D721Med (cell line): ENCODE data around the gene INPP4A.

Source experiments
- DNase-seq: peaks from one replicate; pipeline ENCODE4 v3.0.0; 2011; ENCODE audit warnings: low spot score; ENCODE audit not compliant: insufficient read length
- FAIRE-seq: peaks from 2 replicates; lab custom pipeline; 2011; peaks lifted over from hg19 to GRCh38; lab: Jason Lieb, UNC
- TF ChIP-seq, protein P1 (sequence below): IDR thresholded peaks from 2 replicates; pipeline ENCODE4 v1.5.1; 2012; ENCODE audit warnings: mild to moderate bottlenecking, control low read depth; ENCODE audit not compliant: insufficient read depth; ENCODE audit errors: missing control alignments

The INPP4A gene

DNA sequence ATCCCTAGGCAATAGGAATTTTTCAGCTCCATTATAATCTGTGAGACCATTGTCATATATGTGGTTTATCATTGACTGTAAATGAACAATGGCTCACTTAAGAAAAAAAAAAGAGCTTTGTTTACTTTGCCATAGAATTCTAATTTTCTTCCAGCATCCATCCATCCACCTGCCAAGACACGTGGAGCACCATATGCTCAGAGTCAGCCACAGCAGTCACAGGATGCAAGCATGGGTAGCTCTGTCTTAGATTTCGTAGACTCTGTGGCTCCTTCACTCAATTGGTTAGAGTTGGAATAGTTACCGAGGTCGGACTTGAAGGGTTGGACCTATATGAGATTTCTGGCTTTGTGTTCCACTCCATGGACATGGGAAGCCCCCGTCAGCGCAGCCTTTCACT is 88.1 kb downstream of the INPP4A start:
- TF ChIP-seq, protein P1, sequence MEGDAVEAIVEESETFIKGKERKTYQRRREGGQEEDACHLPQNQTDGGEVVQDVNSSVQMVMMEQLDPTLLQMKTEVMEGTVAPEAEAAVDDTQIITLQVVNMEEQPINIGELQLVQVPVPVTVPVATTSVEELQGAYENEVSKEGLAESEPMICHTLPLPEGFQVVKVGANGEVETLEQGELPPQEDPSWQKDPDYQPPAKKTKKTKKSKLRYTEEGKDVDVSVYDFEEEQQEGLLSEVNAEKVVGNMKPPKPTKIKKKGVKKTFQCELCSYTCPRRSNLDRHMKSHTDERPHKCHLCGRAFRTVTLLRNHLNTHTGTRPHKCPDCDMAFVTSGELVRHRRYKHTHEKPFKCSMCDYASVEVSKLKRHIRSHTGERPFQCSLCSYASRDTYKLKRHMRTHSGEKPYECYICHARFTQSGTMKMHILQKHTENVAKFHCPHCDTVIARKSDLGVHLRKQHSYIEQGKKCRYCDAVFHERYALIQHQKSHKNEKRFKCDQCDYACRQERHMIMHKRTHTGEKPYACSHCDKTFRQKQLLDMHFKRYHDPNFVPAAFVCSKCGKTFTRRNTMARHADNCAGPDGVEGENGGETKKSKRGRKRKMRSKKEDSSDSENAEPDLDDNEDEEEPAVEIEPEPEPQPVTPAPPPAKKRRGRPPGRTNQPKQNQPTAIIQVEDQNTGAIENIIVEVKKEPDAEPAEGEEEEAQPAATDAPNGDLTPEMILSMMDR, result no peak
- DNase-seq (no peak), FAIRE-seq (no peak)

DNA sequence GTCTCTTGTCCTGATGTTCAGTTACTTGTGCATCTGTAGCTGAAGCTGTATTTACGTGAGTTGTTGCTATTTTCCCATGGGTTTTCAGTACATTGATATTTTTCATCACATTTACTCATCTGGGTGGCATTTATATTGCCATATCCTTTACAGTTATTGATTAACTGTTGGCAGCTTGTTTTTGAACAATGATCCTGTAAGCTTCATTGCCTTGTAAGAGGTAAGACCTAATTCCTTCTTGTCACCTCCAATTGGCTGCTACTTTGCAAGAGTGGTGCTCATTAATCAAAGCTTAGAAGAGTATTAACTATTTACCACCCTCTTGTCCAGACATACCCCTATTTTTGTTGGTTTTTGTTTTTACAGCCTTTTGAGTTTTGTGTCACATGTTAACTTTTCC is 88.9 kb downstream of the INPP4A start:
- DNase-seq, result no peak
- TF ChIP-seq, protein P1, result no peak
- FAIRE-seq, result no peak

DNA sequence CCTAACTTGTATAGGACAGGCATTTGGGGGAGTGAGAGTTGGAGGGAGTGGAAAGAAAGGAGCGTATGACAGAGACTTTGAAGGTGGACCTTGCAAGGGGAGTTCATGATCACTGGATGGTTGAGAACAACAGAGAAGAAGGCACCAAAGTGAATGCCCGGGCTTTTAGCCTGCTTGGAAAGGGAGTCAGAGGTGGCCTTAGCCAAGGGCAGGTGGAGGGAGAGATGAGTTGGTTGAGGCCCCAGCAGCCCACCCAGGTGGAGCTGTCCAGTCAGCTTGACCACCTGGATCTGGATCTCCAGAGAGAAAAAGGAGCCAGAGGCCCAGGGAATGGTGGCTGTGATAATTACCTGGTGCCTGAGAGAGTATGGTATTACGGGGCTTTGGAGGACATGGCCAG is 90.1 kb downstream of the INPP4A start:
- no peak for DNase-seq
- TF ChIP-seq, protein P1, result no peak
- no peak for FAIRE-seq

DNA sequence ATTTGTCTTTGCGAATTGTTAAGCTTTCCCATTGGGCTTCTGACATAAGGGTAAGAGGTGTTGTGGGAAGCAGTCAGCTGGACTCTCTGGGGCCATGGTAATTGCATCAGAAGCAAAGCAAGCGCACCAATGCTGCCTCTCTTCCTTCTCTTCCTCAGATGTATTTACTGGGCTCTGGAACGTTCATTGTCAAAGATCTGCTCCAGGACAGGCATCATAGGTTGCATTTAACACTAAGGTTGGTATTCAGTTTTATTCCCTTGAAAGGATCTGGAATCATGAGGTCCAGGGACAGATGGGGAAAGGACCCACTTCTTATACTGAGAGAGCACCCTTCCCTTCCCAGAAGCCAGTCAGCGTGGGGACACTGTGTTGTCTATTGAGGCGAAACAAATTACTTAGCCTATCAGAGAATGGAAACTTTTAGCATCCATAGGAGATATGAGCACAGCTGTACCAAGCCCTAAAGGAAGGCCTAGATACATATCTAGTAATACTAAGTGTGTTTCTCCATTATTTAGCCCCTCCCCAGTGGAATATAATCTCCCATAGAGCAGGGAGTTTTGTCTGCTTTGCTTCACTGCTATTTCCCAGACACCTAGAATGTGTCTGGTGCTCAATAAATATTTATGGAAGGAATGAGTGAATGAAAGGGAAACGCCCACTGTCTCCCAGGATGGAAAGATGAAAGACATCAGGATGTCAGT is 91.5 kb downstream of the INPP4A start:
- no peak for DNase-seq
- TF ChIP-seq, protein P1, result no peak
- no peak for FAIRE-seq

DNA sequence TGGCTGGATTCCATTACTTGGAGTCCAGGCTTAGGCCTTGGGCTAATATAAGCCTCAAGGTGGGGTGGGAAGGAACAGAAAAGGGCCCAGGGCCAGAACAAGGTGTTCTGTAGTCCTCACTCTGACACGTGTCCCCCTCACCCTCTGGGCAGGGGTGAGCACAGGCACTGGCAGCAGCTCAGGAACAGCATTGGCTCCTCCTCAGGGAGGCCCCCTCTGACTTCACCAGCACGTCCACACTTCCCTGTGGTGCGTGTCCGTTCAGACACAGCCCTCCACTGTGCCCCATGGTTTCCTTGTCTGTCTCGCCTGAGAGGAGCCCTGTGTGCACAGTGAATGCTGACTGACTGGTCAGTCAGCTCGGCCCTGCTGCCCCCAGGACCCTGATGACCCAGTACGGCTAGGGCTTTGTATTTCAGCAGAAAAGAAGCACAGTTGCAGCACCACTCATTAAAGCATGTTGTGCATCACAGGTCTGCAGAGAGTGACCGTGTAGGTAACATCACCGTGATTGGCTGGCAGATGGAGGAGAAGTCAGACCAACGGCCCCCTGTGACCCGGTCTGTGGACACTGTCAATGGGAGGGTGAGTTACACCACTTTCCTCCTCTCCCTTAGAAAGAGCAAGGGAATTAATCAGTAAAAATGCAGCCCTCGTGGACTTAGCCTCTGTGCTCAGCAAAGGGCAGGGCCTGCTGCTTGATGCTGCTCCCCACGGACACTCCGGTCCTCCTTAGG is 92.9 kb downstream of the INPP4A start:
- DNase-seq (no peak), FAIRE-seq (no peak)
- TF ChIP-seq, protein P1, result no peak

DNA sequence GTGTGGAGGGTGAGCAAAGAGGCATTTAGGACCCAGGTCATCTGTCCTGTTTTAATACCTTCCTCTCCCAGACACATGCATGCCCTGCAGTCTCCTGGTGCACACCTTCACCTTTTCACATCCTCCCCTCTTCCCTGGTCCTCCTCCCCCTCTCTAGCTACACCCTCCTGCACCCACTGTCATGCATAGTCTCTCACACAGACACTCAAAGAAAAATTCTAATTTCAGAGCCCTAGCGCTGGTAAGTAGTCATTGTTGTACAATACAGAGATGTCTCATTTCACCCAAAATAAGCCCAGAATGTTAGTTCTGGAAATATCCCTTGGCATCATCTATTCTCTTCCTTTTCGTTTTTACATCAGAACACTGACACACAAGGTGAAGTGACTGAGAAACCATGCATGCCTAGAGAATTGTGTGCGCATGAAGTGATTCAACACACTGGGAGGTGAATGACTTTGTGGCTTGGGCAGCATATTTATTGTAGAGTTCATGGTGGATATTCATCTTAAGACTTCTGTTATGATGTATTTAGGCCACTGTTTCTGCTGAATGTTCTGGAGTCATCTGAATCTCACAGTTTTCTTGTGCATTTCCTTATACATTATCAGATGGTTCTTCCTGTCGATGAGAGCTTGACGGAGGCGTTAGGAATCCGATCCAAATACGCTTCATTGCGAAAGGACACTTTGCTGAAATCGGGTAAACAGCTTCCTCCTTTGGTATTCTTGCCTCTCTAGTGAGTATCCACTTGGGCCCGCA is 93.8 kb downstream of the INPP4A start:
- no peak for FAIRE-seq
- DNase-seq, result no peak
- TF ChIP-seq, protein P1, result no peak
